Loucy (cell line): ENCODE measurements around the gene ALAS1.
"Not testable (repeated sequence)": the region's sequence is repeated elsewhere in the genome, so short reads cannot be mapped to it uniquely, and the experiment has no call there.

ENCODE experiments used
- H2AFZ ChIP-seq: fragments of 200-600 bp; sonication (generic); 2 replicates; pipeline ENCODE4 v1.6.0; 2016; ENCODE audit warnings: antibody characterized with exemption, mild to moderate bottlenecking, low read length, moderate library complexity
- H3F3A ChIP-seq: fragments of 200-600 bp; 2 replicates; pipeline ENCODE4 v1.6.0; 2016; ENCODE audit warnings: antibody characterized with exemption, low read depth, mild to moderate bottlenecking
- H3K27me3 ChIP-seq: fragments of 200-600 bp; sonication (generic); 2 replicates; pipeline ENCODE4 v1.6.1; 2014; ENCODE audit warnings: low read length, mild to moderate bottlenecking; ENCODE audit not compliant: insufficient read depth, poor library complexity, severe bottlenecking
- H3K36me3 ChIP-seq: fragments of 200-600 bp; sonication (generic); 2 replicates; pipeline ENCODE4 v1.6.1; 2016; ENCODE audit warnings: low read length; ENCODE audit not compliant: insufficient read depth
- H3K4me1 ChIP-seq: fragments of 200-600 bp; sonication (generic); 2 replicates; pipeline ENCODE4 v1.5.1; 2014; ENCODE audit warnings: low read length, mild to moderate bottlenecking; ENCODE audit not compliant: insufficient read depth, poor library complexity, severe bottlenecking
- H3K4me2 ChIP-seq: fragments of 200-600 bp; sonication (generic); 2 replicates; pipeline ENCODE4 v1.6.0; 2014; ENCODE audit warnings: antibody characterized with exemption, low read length, low read depth, mild to moderate bottlenecking; ENCODE audit not compliant: poor library complexity, severe bottlenecking
- H3K4me3 ChIP-seq: fragments of 200-600 bp; sonication (generic); 2 replicates; pipeline ENCODE4 v1.5.1; 2014; ENCODE audit warnings: low read length, mild to moderate bottlenecking, mixed read lengths; ENCODE audit not compliant: poor library complexity, severe bottlenecking
- H3K79me2 ChIP-seq: fragments of 200-600 bp; sonication (generic); 2 replicates; pipeline ENCODE4 v1.6.1; 2014; ENCODE audit warnings: low read length; ENCODE audit not compliant: insufficient read depth
- H3K9ac ChIP-seq: fragments of 200-600 bp; sonication (generic); 2 replicates; pipeline ENCODE4 v1.6.0; 2014; ENCODE audit warnings: mild to moderate bottlenecking, low read depth, low read length, moderate library complexity; ENCODE audit not compliant: poor library complexity, severe bottlenecking
- H3K9me2 ChIP-seq: fragments of 200-600 bp; sonication (generic); replicated peaks from 2 replicates; pipeline ENCODE4 v1.6.1; 2016; ENCODE audit warnings: low read depth, low read length, mixed read lengths
- H3K9me3 ChIP-seq: fragments of 200-600 bp; sonication (generic); 2 replicates; pipeline ENCODE4 v1.6.1; 2014; ENCODE audit warnings: mild to moderate bottlenecking, antibody characterized with exemption, low read length, low read depth; ENCODE audit not compliant: insufficient read depth
- H4K20me1 ChIP-seq: fragments of 200-600 bp; sonication (generic); 2 replicates; pipeline ENCODE4 v1.6.0; 2014; ENCODE audit warnings: antibody characterized with exemption, low read length, mild to moderate bottlenecking; ENCODE audit not compliant: insufficient read depth, poor library complexity, severe bottlenecking
- CTCF ChIP-seq: fragments of 200-600 bp; sonication (generic); conservative IDR thresholded peaks from 2 replicates; pipeline ENCODE4 v1.5.1; 2014; ENCODE audit warnings: mild to moderate bottlenecking, antibody characterized with exemption, low read length
- EZH2phosphoT487 ChIP-seq: fragments of 200-600 bp; IDR thresholded peaks from 2 replicates; pipeline ENCODE4 v1.6.1; 2018; ENCODE audit warnings: antibody characterized with exemption, mild to moderate bottlenecking, moderate library complexity, borderline replicate concordance

ALAS1 gene

GRCh38 chr3:52177701-52178042, 20.3 kb upstream of the ALAS1 start:
- no peaks in the 10 kb centered on the region for H3K9me3 ChIP-seq
- peaks cover 4% of the 10 kb centered on the region for H3K4me1 ChIP-seq
- H3K27me3 ChIP-seq: no peaks in the 10 kb centered on the region
- H4K20me1 ChIP-seq: no peaks in the 10 kb centered on the region
- no peak overlapping the region for H3K4me2 ChIP-seq
- no peak overlapping the region for H3K4me3 ChIP-seq
- TF ChIP-seq EZH2phosphoT487 (no peak), CTCF (no peak)
- no peaks in the 10 kb centered on the region for H3F3A ChIP-seq
- H3K9me2 ChIP-seq: no peaks in the 10 kb centered on the region
- no peaks in the 10 kb centered on the region for H3K79me2 ChIP-seq
- H3K9ac ChIP-seq: no peak overlapping the region
- no peak overlapping the region for H2AFZ ChIP-seq
- no peaks in the 10 kb centered on the region for H3K36me3 ChIP-seq

GRCh38 chr3:52178126-52178525, 19.8 kb upstream of the ALAS1 start:
- not testable (repeated sequence) for H3F3A ChIP-seq, H3K9me2 ChIP-seq, H3K9ac ChIP-seq, H4K20me1 ChIP-seq, H2AFZ ChIP-seq, H3K4me1 ChIP-seq, H3K79me2 ChIP-seq, H3K4me2 ChIP-seq, H3K9me3 ChIP-seq, H3K36me3 ChIP-seq, H3K4me3 ChIP-seq, H3K27me3 ChIP-seq

GRCh38 chr3:52178537-52178936, 19.4 kb upstream of the ALAS1 start:
- Histone ChIP-seq H3K9me2 (no peaks in the 10 kb centered on the region), H3K4me1 (peaks cover 1% of the 10 kb centered on the region), H3K9ac (no peak overlapping the region), H3K4me3 (no peak overlapping the region), H3K27me3 (no peaks in the 10 kb centered on the region), H3F3A (no peaks in the 10 kb centered on the region), H3K9me3 (no peaks in the 10 kb centered on the region), H4K20me1 (no peaks in the 10 kb centered on the region), H3K36me3 (no peaks in the 10 kb centered on the region), H3K79me2 (no peaks in the 10 kb centered on the region), H2AFZ (no peak overlapping the region), H3K4me2 (no peak overlapping the region)
- TF ChIP-seq EZH2phosphoT487: no peak
- no peak for TF ChIP-seq CTCF

GRCh38 chr3:52181543-52181942, 16.4 kb upstream of the ALAS1 start:
- H3F3A ChIP-seq: no peaks in the 10 kb centered on the region
- H3K4me2 ChIP-seq: no peak overlapping the region
- no peaks in the 10 kb centered on the region for H3K9me3 ChIP-seq
- H3K79me2 ChIP-seq: no peaks in the 10 kb centered on the region
- no peak overlapping the region for H3K9ac ChIP-seq
- no peaks in the 10 kb centered on the region for H4K20me1 ChIP-seq
- no peaks in the 10 kb centered on the region for H3K36me3 ChIP-seq
- no peak overlapping the region for H3K4me3 ChIP-seq
- no peaks in the 10 kb centered on the region for H3K27me3 ChIP-seq
- no peak for TF ChIP-seq EZH2phosphoT487
- TF ChIP-seq CTCF: no peak
- no peaks in the 10 kb centered on the region for H3K4me1 ChIP-seq
- H3K9me2 ChIP-seq: no peaks in the 10 kb centered on the region
- H2AFZ ChIP-seq: no peak overlapping the region
